RWPE2 (cell line): Measurements from ENCODE around the gene TSHZ2.

Source experiments
- ATAC-seq: fragments of 200-7000 bp; cut with Tn5 transposase; 3 replicates; pipeline ENCODE4 v1.9.1; 2021; ENCODE audit warnings: low read depth
- DNase-seq: peaks from one replicate; pipeline ENCODE4 v3.0.0-alpha.2; 2020; ENCODE audit warnings: low spot score
- H3K27ac ChIP-seq: fragments of 450-650 bp; 2 replicates; pipeline ENCODE4 v1.5.1; 2017; ENCODE audit warnings: mild to moderate bottlenecking; ENCODE audit not compliant: poor library complexity, severe bottlenecking
- H3K27me3 ChIP-seq: fragments of 250-450 bp; sonication (Bioruptor Pico); 2 replicates; pipeline ENCODE4 v1.5.1; 2021; ENCODE audit warnings: mild to moderate bottlenecking, moderate library complexity; ENCODE audit not compliant: insufficient read depth, poor library complexity, severe bottlenecking
- H3K36me3 ChIP-seq: fragments of 250-450 bp; sonication (Bioruptor Pico); 2 replicates; pipeline ENCODE4 v1.5.1; 2020; ENCODE audit warnings: low read depth, mild to moderate bottlenecking, moderate library complexity
- H3K4me1 ChIP-seq: fragments of 250-450 bp; sonication (Bioruptor Pico); 2 replicates; pipeline ENCODE4 v1.5.1; 2021; ENCODE audit warnings: mild to moderate bottlenecking, moderate library complexity; ENCODE audit not compliant: insufficient read depth, poor library complexity, severe bottlenecking
- H3K4me3 ChIP-seq: fragments of 250-450 bp; sonication (Bioruptor Pico); 2 replicates; pipeline ENCODE4 v1.5.1; 2021; ENCODE audit warnings: mild to moderate bottlenecking, moderate library complexity; ENCODE audit not compliant: severe bottlenecking
- H3K9me3 ChIP-seq: fragments of 250-450 bp; sonication (Bioruptor Pico); 2 replicates; pipeline ENCODE4 v1.5.1; 2021; ENCODE audit warnings: mild to moderate bottlenecking, moderate library complexity; ENCODE audit not compliant: severe bottlenecking
- CTCF ChIP-seq: fragments of 450-650 bp; IDR thresholded peaks from one replicate; pipeline ENCODE4 v1.5.1; 2017; ENCODE audit warnings: mild to moderate bottlenecking, moderate library complexity; ENCODE audit not compliant: poor library complexity, severe bottlenecking

TSHZ2 gene

DNA sequence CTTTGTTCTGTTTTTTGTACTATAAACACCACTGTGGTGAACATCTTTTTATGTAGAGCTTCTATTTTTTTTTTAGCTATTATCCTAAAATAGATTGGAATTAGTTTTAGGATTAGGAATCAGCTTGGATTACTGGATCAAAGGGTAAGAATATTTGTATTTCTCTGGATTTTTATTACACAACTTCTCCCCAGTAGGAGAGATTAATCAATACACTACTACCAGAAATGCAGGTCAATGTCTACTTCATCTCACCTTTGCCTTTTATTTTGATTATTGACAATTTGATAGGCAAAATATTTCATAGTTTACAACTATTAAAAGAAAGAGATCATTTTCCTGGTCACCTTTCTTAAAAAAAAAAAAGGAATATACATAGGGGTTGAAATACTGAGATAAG is 191.9 kb downstream of the TSHZ2 start:
- ATAC-seq = no peak
- Histone ChIP-seq H3K36me3 (no peaks in the 10 kb centered on the region), H3K27ac (no peak overlapping the region), H3K4me3 (no peak overlapping the region), H3K27me3 (no peaks in the 10 kb centered on the region), H3K4me1 (peaks cover 11% of the 10 kb centered on the region), H3K9me3 (no peaks in the 10 kb centered on the region)
- no peak for TF ChIP-seq CTCF
- no peak for DNase-seq

GRCh38 chr20:53165452-53165851 is 193.3 kb downstream of the TSHZ2 start:
- Histone ChIP-seq H3K4me1 (peaks cover 11% of the 10 kb centered on the region), H3K27me3 (peaks cover 5% of the 10 kb centered on the region), H3K4me3 (no peak overlapping the region), H3K9me3 (no peaks in the 10 kb centered on the region), H3K27ac (no peak overlapping the region), H3K36me3 (no peaks in the 10 kb centered on the region)
- no peak for ATAC-seq
- no peak for TF ChIP-seq CTCF
- DNase-seq = no peak

GRCh38 chr20:53168491-53168890 is 196.3 kb downstream of the TSHZ2 start:
- Histone ChIP-seq H3K27ac (no peak overlapping the region), H3K4me1 (peaks cover 5% of the 10 kb centered on the region), H3K9me3 (no peaks in the 10 kb centered on the region), H3K36me3 (no peaks in the 10 kb centered on the region), H3K4me3 (no peak overlapping the region), H3K27me3 (peaks cover 19% of the 10 kb centered on the region)
- ATAC-seq (no peak), DNase-seq (no peak)
- no peak for TF ChIP-seq CTCF

DNA sequence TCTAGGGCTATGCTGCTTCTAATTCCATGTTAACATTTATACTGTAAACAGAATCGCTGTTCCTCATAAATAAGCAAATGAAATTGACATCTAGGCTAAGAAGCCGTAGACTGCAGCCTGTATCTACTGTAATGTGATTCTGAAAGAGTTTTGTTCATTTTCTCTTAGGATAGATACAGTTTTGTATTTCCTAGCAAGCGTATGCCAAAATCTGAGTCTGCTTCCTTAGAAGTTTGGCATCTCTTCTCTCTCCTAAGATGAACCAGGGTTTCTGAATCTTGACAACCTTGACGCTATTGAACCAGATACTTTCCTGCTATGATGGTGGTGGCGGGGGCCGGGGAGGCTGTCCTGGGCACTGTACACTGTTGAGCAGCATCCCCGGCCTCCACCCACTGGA is 198.0 kb downstream of the TSHZ2 start:
- no peak for TF ChIP-seq CTCF
- ATAC-seq (no peak), DNase-seq (no peak)
- Histone ChIP-seq H3K4me3 (no peak overlapping the region), H3K4me1 (peaks cover 5% of the 10 kb centered on the region), H3K36me3 (no peaks in the 10 kb centered on the region), H3K27ac (no peak overlapping the region), H3K27me3 (peaks cover 19% of the 10 kb centered on the region), H3K9me3 (no peaks in the 10 kb centered on the region)

DNA sequence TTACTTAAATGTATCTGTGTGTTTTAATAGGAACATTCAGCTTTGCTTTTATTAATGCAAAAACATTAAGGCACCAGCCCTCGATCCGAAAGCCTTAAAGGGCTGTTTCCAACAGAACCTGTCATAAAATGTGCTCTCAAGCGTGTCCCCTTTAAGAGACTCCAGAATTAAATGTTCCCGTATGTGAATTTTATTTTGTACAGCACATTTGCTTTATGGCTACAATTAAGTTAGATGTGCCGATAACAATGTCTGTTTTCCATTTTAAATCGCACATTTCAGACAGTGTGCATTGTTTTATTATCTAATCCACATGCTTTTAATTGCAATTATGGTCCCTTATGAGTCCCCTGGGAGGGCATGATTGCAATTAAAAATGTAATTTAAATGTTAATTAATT is 198.9 kb downstream of the TSHZ2 start:
- H3K27ac ChIP-seq = no peak overlapping the region
- no peak overlapping the region for H3K4me3 ChIP-seq
- DNase-seq = no peak
- no peak for TF ChIP-seq CTCF
- no peaks in the 10 kb centered on the region for H3K36me3 ChIP-seq
- no peaks in the 10 kb centered on the region for H3K9me3 ChIP-seq
- H3K4me1 ChIP-seq = peaks cover 5% of the 10 kb centered on the region
- peaks cover 19% of the 10 kb centered on the region for H3K27me3 ChIP-seq
- no peak for ATAC-seq
